ENCODE results near the gene RAB1A. TPM values are rescaled to one million over a fixed set of nuclear protein-coding genes. Genes with fewer than 3 reads are reported as not detected.

RAB1A gene
- total and polyA plus RNA-seq, 2 of the 13 experiments (the other 11 are each of a cell fraction or from before 2014, with no cell fraction given) = 206 to 226 TPM

- TF ChIP-seq PRDM15 (CRISPR knock-in tag; IDR thresholded peaks at IDR 0.05) = 0 out of 2 replicates have a peak, but pooled peaks have one; percentile 40
- no peak; the same call in none of the 2 replicates for TF ChIP-seq PPARG (CRISPR knock-in tag; conservative IDR thresholded peaks at IDR 0.05)
- TF ChIP-seq CBX1 (IDR thresholded peaks at IDR 0.05; ENCODE audit: low read depth) = peak; percentile 85
- no peak; the same call in 1 of the 2 replicates for TF ChIP-seq RARA (CRISPR knock-in tag; IDR thresholded peaks at IDR 0.05)
- peak; percentile 68; the same call in 1 of the 2 replicates for TF ChIP-seq ZSCAN22 (CRISPR knock-in tag; IDR thresholded peaks at IDR 0.05)
- no peak; the same call in 1 of the 2 replicates for TF ChIP-seq ZNF318 (CRISPR knock-in tag; IDR thresholded peaks at IDR 0.05)
- TF ChIP-seq ZNF20 (CRISPR knock-in tag; IDR thresholded peaks at IDR 0.05) = no peak
- 0 out of 2 replicates have a peak, but pooled peaks have one; percentile 8 for TF ChIP-seq ZBTB34 (CRISPR knock-in tag; IDR thresholded peaks at IDR 0.05)
- no peak for TF ChIP-seq HHEX (CRISPR knock-in tag; IDR thresholded peaks at IDR 0.05)
- TF ChIP-seq ZNF354B (CRISPR knock-in tag; IDR thresholded peaks at IDR 0.05) = no peak
- no peak; the same call in 1 of the 2 replicates for TF ChIP-seq ZBTB2 (CRISPR knock-in tag; IDR thresholded peaks at IDR 0.05; ENCODE audit: low read depth)
- no peak for TF ChIP-seq ZKSCAN1 (IDR thresholded peaks at IDR 0.05; ENCODE audit: low read length)
Measured at GRCh38 chr2:65056215-65057053, 73.5 kb downstream of the RAB1A start, which contains the start of gene CEP68 (continued).
